Sciatic nerve (tissue), 2 donors: ENCODE results near the gene GRIK2. TPM values are rescaled to one million over a fixed set of nuclear protein-coding genes. Genes with fewer than 3 reads are reported as not detected.

Experiments used
- ATAC-seq: fragments of 200-7000 bp; cut with Tn5 transposase; one replicate; pipeline ENCODE4 v1.9.1; 2020; ENCODE audit warnings: mild to moderate bottlenecking, moderate library complexity
- DNase-seq: peaks from one replicate; pipeline ENCODE4 v3.0.0-alpha.2; 2020; ENCODE audit warnings: low spot score
- intact Hi-C: fragments of 100-400 bp; cut with DNase I; formaldehyde crosslinking; loops from one replicate; pipeline ENCODE4 v1.14.2; 2022
- total RNA-seq: library from RNA; stranded (reverse); fragmentation: NEBNext Ultra II Directional; extraction: Animal tissue kit (Norgen Biotek cat#: 25700); gene quantifications from one replicate; pipeline ENCODE4 v1.2.1, GENCODE V29; 2021
- donor health status: DM: no; HTN: no; CAD: no.
- donor health status: DM: no; HTN: no; CAD: no.

GRIK2 gene
- total RNA-seq, 1 donor from 2014 or later, result 12.8 TPM

- no peak for ATAC-seq
- intact Hi-C loops, result no loop called here
- no peak for DNase-seq
These were observed 272.7 kb downstream of the GRIK2 start for GRCh38 chr6:101666256-101666655.

- no peak for ATAC-seq
- intact Hi-C loops, result no loop called here
- DNase-seq, result no peak
These were observed 275.1 kb downstream of the GRIK2 start for GRCh38 chr6:101668496-101669030.

GRCh38 chr6:101676187-101676586 lies 282.7 kb downstream of the GRIK2 start:
- intact Hi-C loops, result no loop called here
- no peak for DNase-seq
- ATAC-seq, result no peak

GRCh38 chr6:101682937-101683336 lies 289.4 kb downstream of the GRIK2 start:
- intact Hi-C loops, result no loop called here

GRCh38 chr6:101683884-101684283 lies 290.4 kb downstream of the GRIK2 start:
- ATAC-seq (no peak), DNase-seq (no peak)
- intact Hi-C loops, result no loop called here

More at GRCh38 chr6:101682937-101683336, 289.4 kb downstream of the GRIK2 start:
- ATAC-seq (no peak), DNase-seq (no peak)

GRCh38 chr6:101686653-101687052 lies 293.1 kb downstream of the GRIK2 start:
- DNase-seq (no peak), ATAC-seq (no peak)
- intact Hi-C loops, result no loop called here

GRCh38 chr6:101689156-101689555 lies 295.6 kb downstream of the GRIK2 start:
- no peak for ATAC-seq
- intact Hi-C loops, result no loop called here

GRCh38 chr6:101689695-101690094 lies 296.2 kb downstream of the GRIK2 start:
- intact Hi-C loops, result no loop called here
- ATAC-seq (no peak), DNase-seq (no peak)

More at GRCh38 chr6:101689156-101689555, 295.6 kb downstream of the GRIK2 start:
- no peak for DNase-seq

GRCh38 chr6:101700655-101701054 lies 307.1 kb downstream of the GRIK2 start:
- DNase-seq, result no peak
- ATAC-seq, result no peak
- intact Hi-C loops, result no loop called here

GRCh38 chr6:101703311-101703710 lies 309.8 kb downstream of the GRIK2 start:
- no peak for DNase-seq
- no peak for ATAC-seq
- intact Hi-C loops, result no loop called here

GRCh38 chr6:101705866-101706265 lies 312.4 kb downstream of the GRIK2 start:
- intact Hi-C loops, result no loop called here
- ATAC-seq (no peak), DNase-seq (no peak)

GRCh38 chr6:101706576-101706975 lies 313.1 kb downstream of the GRIK2 start:
- DNase-seq, result no peak
- no peak for ATAC-seq
- intact Hi-C loops, result no loop called here

- ATAC-seq, result no peak
- intact Hi-C loops, result no loop called here
- DNase-seq, result no peak
These were observed 318.0 kb downstream of the GRIK2 start for GRCh38 chr6:101711518-101711917.

GRCh38 chr6:101716387-101716786 lies 322.9 kb downstream of the GRIK2 start:
- no peak for DNase-seq
- ATAC-seq, result no peak
- intact Hi-C loops, result no loop called here

GRCh38 chr6:101716810-101717209 lies 323.3 kb downstream of the GRIK2 start:
- intact Hi-C loops, result no loop called here
- DNase-seq (no peak), ATAC-seq (no peak)

GRCh38 chr6:101719521-101719920 lies 326.0 kb downstream of the GRIK2 start:
- no peak for ATAC-seq
- intact Hi-C loops, result no loop called here
- no peak for DNase-seq

- DNase-seq (no peak), ATAC-seq (no peak)
- intact Hi-C loops, result no loop called here
These were observed 329.0 kb downstream of the GRIK2 start for GRCh38 chr6:101722471-101722870.

- ATAC-seq (no peak), DNase-seq (no peak)
- intact Hi-C loops, result no loop called here
These were observed 329.6 kb downstream of the GRIK2 start for GRCh38 chr6:101722991-101723579.

- DNase-seq (no peak), ATAC-seq (no peak)
- intact Hi-C loops, result no loop called here
These were observed 334.9 kb downstream of the GRIK2 start for GRCh38 chr6:101728388-101728787.

- intact Hi-C loops, result no loop called here
- DNase-seq (no peak), ATAC-seq (no peak)
These were observed 335.4 kb downstream of the GRIK2 start for GRCh38 chr6:101728956-101729355.

- DNase-seq (no peak), ATAC-seq (no peak)
- intact Hi-C loops, result no loop called here
These were observed 337.4 kb downstream of the GRIK2 start for GRCh38 chr6:101730954-101731353.
